HCT116 (cell line): Measurements from ENCODE around the gene ENPP3. TPM values are rescaled to one million over a fixed set of nuclear protein-coding genes. Genes with fewer than 3 reads are reported as not detected.

Source experiments
- ATAC-seq: fragments of 200-7000 bp; cut with Tn5 transposase; 2 replicates; pipeline ENCODE4 v1.9.1; 2020; ENCODE audit warnings: mild to moderate bottlenecking, moderate library complexity
- BruUV-seq: library from RNA; stranded (reverse); fragments of 400-500 nt; replicated peaks from 2 replicates; lab custom pipeline; 2021; lab: Mats Ljungman, UMichigan
- CTCF ChIA-PET: fragments of 300-600 bp; sonication (Branson Sonifier 250); formaldehyde crosslinking; loops from one replicate; lab custom pipeline; 2021; ENCODE audit warnings: antibody characterized with exemption; lab: Charles Lee
- POLR2A ChIA-PET: fragments of 300-600, 350-600 bp; sonication (Branson Sonifier 250); formaldehyde crosslinking; loops from one replicate; lab custom pipeline; 2021; ENCODE audit warnings: antibody characterized with exemption; lab: Charles Lee
- RAD21 ChIA-PET, 2 experiments: fragments of 300-600 bp; sonication (Branson Sonifier 250); formaldehyde crosslinking; loops; one replicate each; lab custom pipeline; 2023; ENCODE audit warnings: low total read pairs in 2 of 2; ENCODE audit not compliant: uncharacterized antibody in 2 of 2, unreplicated experiment in 2 of 2, low non-redundant PET in 1 of 2; lab: Charles Lee
- DNase-seq: peaks from one replicate; pipeline ENCODE4 v3.0.0-alpha.2; 2010; ENCODE audit warnings: low read depth, low spot score
- H2AFZ ChIP-seq: fragments of 200-600 bp; shearing (Covaris generic), sonication (generic); 2 replicates; pipeline ENCODE4 v1.6.1; 2017; ENCODE audit warnings: low read depth, mixed run types, mixed read lengths, antibody characterized with exemption, low read length; ENCODE audit not compliant: poor library complexity, severe bottlenecking
- H3K27ac ChIP-seq: 2 replicates; pipeline ENCODE4 v1.5.1; 2012; ENCODE audit warnings: low read depth, low read length
- H3K27me3 ChIP-seq: fragments of 200-600 bp; sonication (generic); 2 replicates; pipeline ENCODE4 v1.6.1; 2016; ENCODE audit warnings: mixed run types, low read length, mixed read lengths; ENCODE audit not compliant: insufficient read depth
- H3K36me3 ChIP-seq, 2 experiments: fragments of 200-500 bp in 1 of 2; fragments of 200-600 bp in 1 of 2; sonication (Bioruptor generic) in 1 of 2; sonication (generic) in 1 of 2; 2 replicates each; pipeline versions ENCODE4 v1.5.1 to v1.6.1; 2014 to 2016; ENCODE audit warnings: low read length in 2 of 2, inconsistent platforms in 1 of 2, mixed read lengths in 1 of 2, mixed run types in 1 of 2; ENCODE audit not compliant: insufficient read depth in 2 of 2, control insufficient read depth in 1 of 2
- H3K4me1 ChIP-seq, 2 experiments: fragments of 200-600 bp in 1 of 2; sonication (generic) in 1 of 2; 2 replicates each; pipeline versions ENCODE4 v1.5.1 to v1.6.1; 2012 to 2017; ENCODE audit warnings: low read length in 2 of 2, inconsistent platforms in 1 of 2, mild to moderate bottlenecking in 1 of 2, mixed read lengths in 1 of 2, mixed run types in 1 of 2, moderate library complexity in 1 of 2; ENCODE audit not compliant: insufficient read depth in 2 of 2, control insufficient read depth in 1 of 2
- H3K4me2 ChIP-seq: fragments of 200-600 bp; sonication (generic); 2 replicates; pipeline ENCODE4 v1.6.1; 2017; ENCODE audit warnings: mixed run types, low read length, mixed read lengths
- H3K4me3 ChIP-seq, 2 experiments: fragments of 200-600 bp in 1 of 2; sonication (generic) in 1 of 2; replicated peaks in 1 of 2; 2 replicates each; pipeline ENCODE4 v1.5.1; 2011 to 2016; ENCODE audit warnings: low read length in 2 of 2, control low read depth in 1 of 2, low read depth in 1 of 2, mild to moderate bottlenecking in 1 of 2, mixed read lengths in 1 of 2, mixed run types in 1 of 2
- H3K79me2 ChIP-seq: fragments of 200-600 bp; sonication (generic); 2 replicates; pipeline ENCODE4 v1.6.1; 2017; ENCODE audit warnings: mild to moderate bottlenecking, mixed run types, low read length, moderate library complexity, mixed read lengths; ENCODE audit not compliant: insufficient read depth
- H3K9ac ChIP-seq: fragments of 200-600 bp; sonication (generic); 2 replicates; pipeline ENCODE4 v1.6.1; 2016; ENCODE audit warnings: low read length, mixed read lengths
- H3K9me2 ChIP-seq: fragments of 200-600 bp; sonication (generic), shearing (Covaris generic); 2 replicates; pipeline ENCODE4 v1.6.1; 2017; ENCODE audit warnings: mixed run types, mild to moderate bottlenecking, moderate library complexity; ENCODE audit not compliant: insufficient read depth
- H3K9me3 ChIP-seq, 2 experiments: fragments of 200-500 bp in 1 of 2; fragments of 200-600 bp in 1 of 2; sonication (Bioruptor generic) in 1 of 2; sonication (generic) in 1 of 2; 2 replicates each; pipeline ENCODE4 v1.6.1; 2014 to 2017; ENCODE audit warnings: low read length in 2 of 2, mixed read lengths in 2 of 2, inconsistent platforms in 1 of 2, low read depth in 1 of 2, mild to moderate bottlenecking in 1 of 2, mixed run types in 1 of 2, moderate library complexity in 1 of 2; ENCODE audit not compliant: control insufficient read depth in 1 of 2, insufficient read depth in 1 of 2
- H4K20me1 ChIP-seq: fragments of 200-600 bp; sonication (generic), shearing (Covaris generic); 2 replicates; pipeline ENCODE4 v1.6.1; 2017; ENCODE audit warnings: mixed run types, mild to moderate bottlenecking, moderate library complexity; ENCODE audit not compliant: insufficient read depth
- ATF3 ChIP-seq: IDR thresholded peaks from 2 replicates; pipeline ENCODE4 v1.6.1; 2012
- CEBPB ChIP-seq: IDR thresholded peaks from 2 replicates; pipeline ENCODE4 v1.6.1; 2012; ENCODE audit warnings: low read depth
- CTCF ChIP-seq, 3 experiments: fragments of 200-600 bp in 1 of 3; sonication (generic) in 1 of 3; IDR thresholded peaks in 2 of 3; conservative IDR thresholded peaks in 1 of 3; 2 replicates each; pipeline ENCODE4 v1.5.1; 2012 to 2017; ENCODE audit warnings: low read depth in 2 of 3, low read length in 2 of 3, antibody characterized with exemption in 1 of 3, borderline replicate concordance in 1 of 3, control low read depth in 1 of 3, mild to moderate bottlenecking in 1 of 3, mixed read lengths in 1 of 3, mixed run types in 1 of 3, moderate library complexity in 1 of 3; ENCODE audit not compliant: insufficient read depth in 1 of 3
- EZH2 ChIP-seq: fragments of 200-600 bp; sonication (generic); IDR thresholded peaks from 2 replicates; pipeline ENCODE4 v1.6.1; 2017; ENCODE audit warnings: antibody characterized with exemption, mixed run types
- FOSL1 ChIP-seq: IDR thresholded peaks from 2 replicates; pipeline ENCODE4 v1.6.1; 2012; ENCODE audit warnings: low read depth
- JUND ChIP-seq: IDR thresholded peaks from 2 replicates; pipeline ENCODE4 v1.6.1; 2012
- MAX ChIP-seq: IDR thresholded peaks from 2 replicates; pipeline ENCODE4 v1.6.1; 2012
- POLR2AphosphoS5 ChIP-seq: IDR thresholded peaks from 2 replicates; pipeline ENCODE4 v1.6.1; 2011; ENCODE audit warnings: mild to moderate bottlenecking, low read depth, low read length, moderate library complexity
- REST ChIP-seq: IDR thresholded peaks from 2 replicates; pipeline ENCODE4 v1.6.1; 2012; ENCODE audit warnings: low read depth
- SIN3A ChIP-seq: IDR thresholded peaks from 2 replicates; pipeline ENCODE4 v1.6.1; 2012; ENCODE audit warnings: low read depth
- SP1 ChIP-seq: IDR thresholded peaks from 2 replicates; pipeline ENCODE4 v1.6.1; 2012; ENCODE audit warnings: low read depth
- ZBTB33 ChIP-seq: IDR thresholded peaks from 2 replicates; pipeline ENCODE4 v1.6.1; 2011; ENCODE audit warnings: mild to moderate bottlenecking, low read length, moderate library complexity; ENCODE audit not compliant: insufficient replicate concordance; ENCODE audit errors: extremely low read depth
- intact Hi-C: fragments of 100-400 bp; cut with micrococcal nuclease; formaldehyde crosslinking; loops from 2 replicates; pipeline ENCODE4 v1.10.0; 2022
- total RNA-seq: library from RNA; stranded (reverse); gene quantifications from one replicate; pipeline ENCODE4 v1.2.1, GENCODE V29; 2021; ENCODE audit not compliant: unreplicated experiment

Gene ENPP3
- total RNA-seq, 1 experiment from 2014 or later: 0.15 TPM

- ChIA-PET CTCF (no interaction called here), POLR2A (no interaction called here)
- ATAC-seq: no peak
Measured at GRCh38 chr6:131652472-131652871, 15.4 kb downstream of the ENPP3 start.

More at GRCh38 chr6:131652472-131652871, 15.4 kb downstream of the ENPP3 start:
- BruUV-seq: no TSS peak
- intact Hi-C loops: no loop called here
- Histone ChIP-seq H3K79me2 (no peaks in the 10 kb centered on the region), H3K36me3 (no peaks in the 10 kb centered on the region)
- TF ChIP-seq CEBPB (no peak), SP1 (no peak), JUND (no peak), MAX (no peak), EZH2 (no peak), SIN3A (no peak), POLR2AphosphoS5 (no peak), ATF3 (no peak), ZBTB33 (no peak), FOSL1 (no peak), CTCF (IDR thresholded peaks at IDR 0.05 in 2 of 3, conservative IDR thresholded peaks at IDR 0.05 in 1 of 3; ENCODE audit: borderline replicate concordance in 1 of 3, insufficient read depth in 1 of 3, low read depth in 2 of 3, low read length in 2 of 3) (no peak), REST (no peak)
- TF ChIP-seq, all 23 proteins: peak for 0
- Histone ChIP-seq H3K4me2 (no peak overlapping the region), H3K27me3 (no peaks in the 10 kb centered on the region), H3K9me3 (no peaks in the 10 kb centered on the region), H3K27ac (no peak overlapping the region), H3K4me3 (no peak overlapping the region), H2AFZ (no peak overlapping the region), H3K4me1 (peaks cover 0 to 4% of the 10 kb centered on the region in 2 experiments; a peak in 1 of 4 replicates), H4K20me1 (no peaks in the 10 kb centered on the region), H3K9me2 (no peaks in the 10 kb centered on the region), H3K9ac (no peak overlapping the region)
- RAD21 ChIA-PET: no interaction called here
- DNase-seq: no peak
